GM12875 (cell line): ENCODE results near the gene MAP3K4.
A peak's percentile ranks its signal among the peaks of the same experiment; 100 is the strongest.

Experiments
- H3K4me3 ChIP-seq: one replicate; pipeline ENCODE4 v1.5.1; 2011; ENCODE audit warnings: low read depth, low read length, control low read depth
- TF ChIP-seq, protein P1 (sequence below): IDR thresholded peaks from 2 replicates; pipeline ENCODE4 v1.5.1; 2011; ENCODE audit warnings: low read depth, mild to moderate bottlenecking, control low read depth, inconsistent platforms, low read length, moderate library complexity, borderline replicate concordance; ENCODE audit not compliant: insufficient read depth

MAP3K4 gene

DNA sequence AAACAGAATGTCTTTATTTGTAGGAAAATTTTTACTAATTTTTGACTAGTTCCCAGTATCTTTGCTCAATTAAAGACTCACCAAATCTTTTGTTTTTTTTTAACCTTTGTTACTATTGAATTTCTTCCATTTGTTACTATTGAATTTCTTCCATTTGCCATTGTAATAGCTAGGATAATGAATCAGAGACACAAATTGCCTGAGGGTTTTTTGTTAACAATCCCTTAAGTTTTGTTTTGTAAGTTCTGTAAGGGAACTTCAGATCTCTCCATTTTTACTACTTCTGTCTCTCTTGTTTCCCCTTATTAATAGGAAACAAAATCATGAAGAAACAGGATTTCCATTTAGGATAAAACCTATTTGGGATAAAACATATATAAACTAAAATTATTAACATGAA, 104.3 kb downstream of the MAP3K4 start:
- no peak overlapping the region for H3K4me3 ChIP-seq
- TF ChIP-seq, protein P1, sequence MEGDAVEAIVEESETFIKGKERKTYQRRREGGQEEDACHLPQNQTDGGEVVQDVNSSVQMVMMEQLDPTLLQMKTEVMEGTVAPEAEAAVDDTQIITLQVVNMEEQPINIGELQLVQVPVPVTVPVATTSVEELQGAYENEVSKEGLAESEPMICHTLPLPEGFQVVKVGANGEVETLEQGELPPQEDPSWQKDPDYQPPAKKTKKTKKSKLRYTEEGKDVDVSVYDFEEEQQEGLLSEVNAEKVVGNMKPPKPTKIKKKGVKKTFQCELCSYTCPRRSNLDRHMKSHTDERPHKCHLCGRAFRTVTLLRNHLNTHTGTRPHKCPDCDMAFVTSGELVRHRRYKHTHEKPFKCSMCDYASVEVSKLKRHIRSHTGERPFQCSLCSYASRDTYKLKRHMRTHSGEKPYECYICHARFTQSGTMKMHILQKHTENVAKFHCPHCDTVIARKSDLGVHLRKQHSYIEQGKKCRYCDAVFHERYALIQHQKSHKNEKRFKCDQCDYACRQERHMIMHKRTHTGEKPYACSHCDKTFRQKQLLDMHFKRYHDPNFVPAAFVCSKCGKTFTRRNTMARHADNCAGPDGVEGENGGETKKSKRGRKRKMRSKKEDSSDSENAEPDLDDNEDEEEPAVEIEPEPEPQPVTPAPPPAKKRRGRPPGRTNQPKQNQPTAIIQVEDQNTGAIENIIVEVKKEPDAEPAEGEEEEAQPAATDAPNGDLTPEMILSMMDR = no peak

GRCh38 chr6:161100072-161100471, 108.5 kb downstream of the MAP3K4 start:
- H3K4me3 ChIP-seq = no peak overlapping the region
- TF ChIP-seq, protein P1 = no peak

GRCh38 chr6:161101517-161101916, 109.9 kb downstream of the MAP3K4 start:
- no peak overlapping the region for H3K4me3 ChIP-seq

DNA sequence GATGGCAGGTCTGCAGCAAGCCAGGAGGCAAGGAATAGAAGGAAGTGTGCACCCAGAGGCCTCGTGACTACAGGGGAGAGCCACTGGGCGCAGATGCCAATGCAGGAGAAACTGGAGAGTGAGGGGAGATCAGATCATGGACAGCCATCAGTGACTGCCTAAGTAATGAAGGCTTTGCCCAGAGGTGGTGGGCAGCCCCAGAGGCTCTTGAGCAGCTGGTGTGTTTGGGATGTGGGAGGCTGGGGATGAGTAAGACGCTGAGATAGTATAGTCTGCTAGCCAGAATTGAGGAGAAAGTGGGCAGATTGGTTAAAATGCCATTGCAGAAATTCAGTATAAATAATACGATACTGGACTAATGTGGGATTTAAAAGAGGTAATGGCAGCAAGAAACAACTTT, 111.9 kb downstream of the MAP3K4 start:
- TF ChIP-seq, protein P1 = no peak

More at GRCh38 chr6:161101517-161101916, 109.9 kb downstream of the MAP3K4 start:
- TF ChIP-seq, protein P1 = 0 out of 2 replicates have a peak, but pooled peaks have one; percentile 7

DNA sequence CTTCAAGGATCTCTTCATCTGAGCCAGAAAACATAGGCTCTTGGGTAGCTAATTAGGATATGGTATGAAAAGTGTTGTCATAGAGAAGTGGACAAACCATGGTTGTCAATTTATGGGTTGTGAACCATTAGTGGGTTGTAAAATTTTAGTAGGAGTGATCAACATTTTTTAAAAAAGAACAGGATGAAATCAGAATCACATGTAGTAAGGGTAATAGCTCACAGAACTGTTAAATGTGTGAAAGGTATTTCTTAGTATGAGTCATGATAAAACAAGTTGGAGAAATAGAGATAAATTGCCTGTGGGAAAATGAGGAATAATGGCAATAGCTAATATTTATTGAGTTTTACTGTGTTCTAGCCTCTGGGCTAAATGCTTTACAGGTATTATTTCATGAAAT, 113.4 kb downstream of the MAP3K4 start:
- H3K4me3 ChIP-seq = no peak overlapping the region
- TF ChIP-seq, protein P1 = no peak

More for the DNA sequence above, 111.9 kb downstream of the MAP3K4 start:
- H3K4me3 ChIP-seq = no peak overlapping the region

DNA sequence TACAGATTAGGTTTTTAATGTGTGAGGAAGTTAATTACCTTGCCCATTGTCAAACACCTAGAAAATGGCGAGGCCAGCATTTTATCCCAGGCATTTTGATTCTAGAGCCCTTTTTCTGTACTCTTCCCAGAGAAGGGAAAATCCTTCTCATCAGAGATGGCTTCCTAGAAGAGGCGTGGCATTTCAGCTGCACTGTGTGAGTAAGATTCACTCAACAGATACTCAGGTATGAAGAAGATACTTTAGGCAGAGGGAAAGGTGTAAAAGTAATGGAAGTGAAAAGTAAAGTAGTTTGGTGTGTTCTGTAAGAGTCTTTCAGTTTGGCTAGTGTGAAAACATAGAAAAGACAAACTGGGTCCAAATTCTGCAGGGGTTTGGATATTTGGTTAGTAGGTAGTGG, 113.8 kb downstream of the MAP3K4 start:
- H3K4me3 ChIP-seq = no peak overlapping the region
- TF ChIP-seq, protein P1 = no peak

DNA sequence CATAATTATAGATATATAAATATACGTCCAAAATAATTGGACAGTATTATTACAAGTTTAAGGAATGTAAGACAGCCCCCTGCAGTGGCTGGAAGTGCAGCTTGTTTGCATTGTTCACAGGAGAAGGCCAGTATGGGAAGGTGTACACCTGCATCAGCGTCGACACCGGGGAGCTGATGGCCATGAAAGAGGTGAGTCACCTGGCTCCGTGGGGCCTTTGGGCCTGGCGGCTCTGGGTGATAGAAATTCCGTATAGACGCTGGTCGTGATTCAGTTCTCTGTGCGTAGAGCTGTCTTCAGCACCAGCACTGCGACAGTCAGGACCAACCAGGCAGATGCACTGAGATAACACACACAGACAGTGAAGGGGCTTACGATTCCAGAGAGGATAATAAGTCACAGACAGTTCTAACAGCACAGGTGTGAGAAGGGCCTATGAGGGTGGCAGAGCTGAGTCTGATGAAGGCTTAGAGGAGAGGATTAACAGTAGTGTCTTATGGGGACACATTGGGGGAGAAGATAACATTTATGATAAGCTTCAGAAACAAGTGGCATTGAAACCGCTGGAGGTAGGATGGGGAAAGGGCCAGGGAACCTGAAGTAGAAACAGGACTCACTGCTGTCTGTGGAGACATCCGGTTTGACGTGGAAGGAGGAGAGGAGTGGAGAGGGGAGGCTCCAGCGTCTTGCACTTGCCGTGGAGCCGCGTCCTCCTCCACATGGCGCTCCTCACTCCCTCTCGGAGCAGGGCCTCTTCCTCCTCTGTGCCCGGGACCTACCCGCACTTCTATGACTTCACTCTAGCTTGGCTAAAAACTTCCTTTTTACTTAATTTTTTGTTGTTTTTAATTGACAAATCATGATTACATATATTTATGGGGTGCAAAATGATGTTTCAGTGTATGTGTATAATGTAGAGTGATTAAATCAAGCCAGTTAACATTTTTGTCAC, 116.5 kb downstream of the MAP3K4 start:
- no peak overlapping the region for H3K4me3 ChIP-seq
- TF ChIP-seq, protein P1 = no peak
